Right lobe of liver (tissue), 4 donors: ENCODE data around the gene KCNIP1.

Source experiments
- CTCF ChIP-seq, 4 donors: fragments of 200-600 bp in 3 of 4; fragments of 450-650 bp in 1 of 4; IDR thresholded peaks; one replicate each; pipeline versions ENCODE4 v1.5.1 to v1.8.0; 2016 to 2022; ENCODE audit warnings: antibody characterized with exemption in 4 of 4, mild to moderate bottlenecking in 2 of 4
- POLR2A ChIP-seq: fragments of 450-650 bp; IDR thresholded peaks from one replicate; pipeline ENCODE4 v1.6.1; 2017; ENCODE audit warnings: antibody characterized with exemption, mild to moderate bottlenecking
- donor health status: DM: no; HTN: no; CAD: no.
- donor health status: DM: no; HTN: no; CAD: no.
- donor health status: DM: no; HTN: yes; CAD: no.

- TF ChIP-seq CTCF (IDR thresholded peaks at IDR 0.05) (no peak), POLR2A (no peak)
Observed at GRCh38 chr5:170711300-170711699, 207.5 kb downstream of the KCNIP1 start.
